Testis (tissue), 2 donors: ENCODE measurements around the gene C19orf73.

ENCODE experiments used
- POLR2A ChIP-seq: fragments of 450-650 bp; IDR thresholded peaks from one replicate; pipeline ENCODE4 v1.6.1; 2017; ENCODE audit warnings: antibody characterized with exemption, mild to moderate bottlenecking, moderate library complexity
- TF ChIP-seq, protein P1 (sequence below), 3 experiments: fragments of 450-650 bp in 2 of 3; fragments of 200-600 bp in 1 of 3; sonication (generic) in 1 of 3; IDR thresholded peaks; one replicate each; pipeline ENCODE4 v1.5.1; 2016 to 2019; ENCODE audit warnings: antibody characterized with exemption in 3 of 3, mild to moderate bottlenecking in 2 of 3, moderate library complexity in 1 of 3

DNA sequence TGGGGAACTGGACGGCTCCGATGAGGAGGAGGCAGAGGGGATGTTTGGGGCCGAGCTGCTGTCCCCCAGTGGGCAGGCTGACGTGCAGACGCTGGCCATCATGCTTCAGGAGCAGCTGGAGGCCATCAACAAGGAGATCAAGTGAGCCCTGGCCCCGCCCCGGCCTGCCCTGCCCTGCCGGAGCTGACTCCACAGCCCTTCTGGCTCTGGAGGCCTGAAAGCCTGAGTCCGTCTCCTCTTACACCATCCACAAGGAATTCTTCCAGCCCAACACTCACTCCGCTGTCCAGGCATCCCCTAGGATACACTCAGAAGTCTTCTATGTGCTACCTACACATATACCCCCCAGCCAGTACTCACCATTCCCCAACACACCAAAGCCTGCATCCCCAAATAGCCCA lies 17.8 kb upstream of the C19orf73 start:
- TF ChIP-seq, protein P1, sequence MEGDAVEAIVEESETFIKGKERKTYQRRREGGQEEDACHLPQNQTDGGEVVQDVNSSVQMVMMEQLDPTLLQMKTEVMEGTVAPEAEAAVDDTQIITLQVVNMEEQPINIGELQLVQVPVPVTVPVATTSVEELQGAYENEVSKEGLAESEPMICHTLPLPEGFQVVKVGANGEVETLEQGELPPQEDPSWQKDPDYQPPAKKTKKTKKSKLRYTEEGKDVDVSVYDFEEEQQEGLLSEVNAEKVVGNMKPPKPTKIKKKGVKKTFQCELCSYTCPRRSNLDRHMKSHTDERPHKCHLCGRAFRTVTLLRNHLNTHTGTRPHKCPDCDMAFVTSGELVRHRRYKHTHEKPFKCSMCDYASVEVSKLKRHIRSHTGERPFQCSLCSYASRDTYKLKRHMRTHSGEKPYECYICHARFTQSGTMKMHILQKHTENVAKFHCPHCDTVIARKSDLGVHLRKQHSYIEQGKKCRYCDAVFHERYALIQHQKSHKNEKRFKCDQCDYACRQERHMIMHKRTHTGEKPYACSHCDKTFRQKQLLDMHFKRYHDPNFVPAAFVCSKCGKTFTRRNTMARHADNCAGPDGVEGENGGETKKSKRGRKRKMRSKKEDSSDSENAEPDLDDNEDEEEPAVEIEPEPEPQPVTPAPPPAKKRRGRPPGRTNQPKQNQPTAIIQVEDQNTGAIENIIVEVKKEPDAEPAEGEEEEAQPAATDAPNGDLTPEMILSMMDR (IDR thresholded peaks at IDR 0.05): no peak
- no peak for TF ChIP-seq POLR2A
